OCI-LY3 (cell line): ENCODE measurements around the gene MCEE.

Experiments used
- EZH2phosphoT487 ChIP-seq: fragments of 200-600 bp; shearing (Covaris generic); IDR thresholded peaks from 2 replicates; pipeline ENCODE4 v1.6.1; 2018; ENCODE audit warnings: antibody characterized with exemption, mixed run types, low read depth
- TF ChIP-seq, protein P1 (sequence below): fragments of 200-600, 300-600 bp; sonication (generic); IDR thresholded peaks from 2 replicates; pipeline ENCODE4 v1.5.1; 2014; ENCODE audit warnings: antibody characterized with exemption, low read length, low read depth

DNA sequence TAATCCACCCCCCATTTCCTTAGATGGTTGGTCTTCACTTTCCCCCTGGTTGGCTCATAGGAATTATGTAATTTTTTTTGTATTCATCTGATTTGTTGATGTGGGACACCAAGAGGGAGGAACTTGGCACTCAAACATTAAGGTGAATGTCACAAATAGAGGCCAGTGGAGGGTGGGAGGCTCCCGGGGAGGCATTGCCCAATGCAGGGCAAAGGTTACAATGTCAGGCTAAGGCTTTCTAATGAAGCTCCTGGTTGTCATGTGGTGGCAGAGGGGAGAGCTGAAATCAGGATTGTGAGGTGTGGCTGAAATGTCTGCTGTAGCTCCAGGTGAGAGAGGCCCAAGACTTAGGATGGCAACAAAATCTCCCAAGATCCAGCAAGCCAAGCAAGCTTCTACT lies 43.1 kb upstream of the MCEE start:
- TF ChIP-seq, protein P1, sequence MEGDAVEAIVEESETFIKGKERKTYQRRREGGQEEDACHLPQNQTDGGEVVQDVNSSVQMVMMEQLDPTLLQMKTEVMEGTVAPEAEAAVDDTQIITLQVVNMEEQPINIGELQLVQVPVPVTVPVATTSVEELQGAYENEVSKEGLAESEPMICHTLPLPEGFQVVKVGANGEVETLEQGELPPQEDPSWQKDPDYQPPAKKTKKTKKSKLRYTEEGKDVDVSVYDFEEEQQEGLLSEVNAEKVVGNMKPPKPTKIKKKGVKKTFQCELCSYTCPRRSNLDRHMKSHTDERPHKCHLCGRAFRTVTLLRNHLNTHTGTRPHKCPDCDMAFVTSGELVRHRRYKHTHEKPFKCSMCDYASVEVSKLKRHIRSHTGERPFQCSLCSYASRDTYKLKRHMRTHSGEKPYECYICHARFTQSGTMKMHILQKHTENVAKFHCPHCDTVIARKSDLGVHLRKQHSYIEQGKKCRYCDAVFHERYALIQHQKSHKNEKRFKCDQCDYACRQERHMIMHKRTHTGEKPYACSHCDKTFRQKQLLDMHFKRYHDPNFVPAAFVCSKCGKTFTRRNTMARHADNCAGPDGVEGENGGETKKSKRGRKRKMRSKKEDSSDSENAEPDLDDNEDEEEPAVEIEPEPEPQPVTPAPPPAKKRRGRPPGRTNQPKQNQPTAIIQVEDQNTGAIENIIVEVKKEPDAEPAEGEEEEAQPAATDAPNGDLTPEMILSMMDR, result no peak
- TF ChIP-seq EZH2phosphoT487, result no peak
